ENCODE results near the gene PITRM1.
"Not testable (repeated sequence)": the region's sequence is repeated elsewhere in the genome, so short reads cannot be mapped to it uniquely, and the experiment has no call there.

Gene PITRM1, protein sequence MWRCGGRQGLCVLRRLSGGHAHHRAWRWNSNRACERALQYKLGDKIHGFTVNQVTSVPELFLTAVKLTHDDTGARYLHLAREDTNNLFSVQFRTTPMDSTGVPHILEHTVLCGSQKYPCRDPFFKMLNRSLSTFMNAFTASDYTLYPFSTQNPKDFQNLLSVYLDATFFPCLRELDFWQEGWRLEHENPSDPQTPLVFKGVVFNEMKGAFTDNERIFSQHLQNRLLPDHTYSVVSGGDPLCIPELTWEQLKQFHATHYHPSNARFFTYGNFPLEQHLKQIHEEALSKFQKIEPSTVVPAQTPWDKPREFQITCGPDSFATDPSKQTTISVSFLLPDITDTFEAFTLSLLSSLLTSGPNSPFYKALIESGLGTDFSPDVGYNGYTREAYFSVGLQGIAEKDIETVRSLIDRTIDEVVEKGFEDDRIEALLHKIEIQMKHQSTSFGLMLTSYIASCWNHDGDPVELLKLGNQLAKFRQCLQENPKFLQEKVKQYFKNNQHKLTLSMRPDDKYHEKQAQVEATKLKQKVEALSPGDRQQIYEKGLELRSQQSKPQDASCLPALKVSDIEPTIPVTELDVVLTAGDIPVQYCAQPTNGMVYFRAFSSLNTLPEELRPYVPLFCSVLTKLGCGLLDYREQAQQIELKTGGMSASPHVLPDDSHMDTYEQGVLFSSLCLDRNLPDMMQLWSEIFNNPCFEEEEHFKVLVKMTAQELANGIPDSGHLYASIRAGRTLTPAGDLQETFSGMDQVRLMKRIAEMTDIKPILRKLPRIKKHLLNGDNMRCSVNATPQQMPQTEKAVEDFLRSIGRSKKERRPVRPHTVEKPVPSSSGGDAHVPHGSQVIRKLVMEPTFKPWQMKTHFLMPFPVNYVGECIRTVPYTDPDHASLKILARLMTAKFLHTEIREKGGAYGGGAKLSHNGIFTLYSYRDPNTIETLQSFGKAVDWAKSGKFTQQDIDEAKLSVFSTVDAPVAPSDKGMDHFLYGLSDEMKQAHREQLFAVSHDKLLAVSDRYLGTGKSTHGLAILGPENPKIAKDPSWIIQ

DNA sequence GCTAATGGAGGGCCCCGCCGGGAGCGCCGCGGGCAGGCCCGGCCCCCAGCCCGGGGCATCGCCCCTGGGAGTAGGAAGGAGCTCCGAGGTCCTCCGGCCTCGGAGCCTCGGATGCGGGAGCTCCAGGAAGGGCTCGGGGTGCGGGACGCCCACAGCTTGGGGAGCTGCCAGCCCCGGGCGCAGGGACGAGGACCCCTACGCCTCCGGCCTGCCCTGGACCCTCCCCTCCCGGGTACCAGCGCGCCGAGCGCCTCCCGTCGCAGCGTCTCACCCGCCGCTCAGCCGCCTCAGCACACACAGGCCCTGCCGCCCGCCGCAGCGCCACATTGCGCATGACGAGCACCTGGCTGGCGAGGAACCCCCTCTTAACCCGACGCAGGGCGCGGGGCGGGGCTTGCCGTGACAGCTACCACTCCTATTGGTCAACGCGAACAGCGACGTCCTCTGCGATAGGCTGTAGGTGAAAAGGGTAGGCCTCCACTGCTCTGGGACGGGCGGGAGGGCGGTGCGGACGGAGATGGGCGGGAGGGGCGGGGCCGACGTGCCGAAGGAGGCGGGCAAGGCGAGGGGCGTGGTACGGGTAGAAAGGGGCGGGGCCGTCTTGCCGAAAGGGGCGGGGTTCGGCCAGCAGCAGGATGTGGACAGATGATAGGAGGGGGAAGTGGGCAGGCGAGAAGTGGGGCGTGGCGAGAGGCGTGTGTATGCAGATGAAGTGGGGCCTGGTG, at the start of gene PITRM1:
Gene PITRM1 (minus strand): TSS at position 337 of the 725 bp plus-strand sequence. CDS start 10 bp downstream, at position 327.
- Histone ChIP-seq H3K27ac (ENCODE audit: low read depth, low read length) (peak within 1 kb of the TSS; percentile 65), H3K9me3 (ENCODE audit: low read length) (no peaks in the 10 kb centered on the region), H3K36me3 (ENCODE audit: insufficient read depth, low read length) (peaks cover 22% of the 10 kb centered on the region), H3K4me3 (ENCODE audit: low read depth in 1 of 2, low read length in 2 of 2) (peak within 1 kb of the TSS; percentile 63 to 86), H3K27me3 (ENCODE audit: control insufficient read depth in 1 of 2, insufficient read depth in 2 of 2, low read length in 2 of 2) (no peaks in the 10 kb centered on the region), H3K9ac (ENCODE audit: low read length) (peak within 1 kb of the TSS; percentile 74), H3K4me1 (ENCODE audit: insufficient read depth, low read length) (peaks cover 6% of the 10 kb centered on the region)

DNA sequence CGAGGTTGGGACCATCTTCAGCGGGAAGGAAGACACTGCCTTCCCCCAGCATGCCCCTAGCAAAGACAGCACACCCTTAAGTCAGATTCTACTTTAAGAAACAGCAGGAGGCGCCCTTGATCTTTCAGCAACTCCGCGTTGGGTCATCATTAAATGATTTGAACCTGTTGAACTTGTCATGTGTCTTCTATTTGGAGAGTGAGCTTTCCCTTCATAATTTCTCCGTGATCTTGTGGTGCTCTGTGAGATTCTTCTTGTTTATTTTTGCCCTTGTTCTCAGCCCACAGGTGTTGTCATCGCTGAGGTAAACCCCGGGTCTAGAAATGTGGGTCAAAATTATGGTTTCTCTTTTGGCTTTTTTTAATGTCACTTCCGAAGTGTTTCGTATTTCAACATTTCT, 49.5 kb upstream of the PITRM1 start:
- Histone ChIP-seq H3K9ac (ENCODE audit: low read length) (no peak overlapping the region), H3K36me3 (ENCODE audit: insufficient read depth, low read length) (no peaks in the 10 kb centered on the region), H3K27ac (ENCODE audit: low read depth, low read length) (no peak overlapping the region), H3K4me3 (ENCODE audit: low read depth in 1 of 2, low read length in 2 of 2) (no peak overlapping the region), H3K27me3 (ENCODE audit: control insufficient read depth in 1 of 2, insufficient read depth in 2 of 2, low read length in 2 of 2) (no peaks in the 10 kb centered on the region), H3K9me3 (ENCODE audit: low read length) (no peaks in the 10 kb centered on the region), H3K4me1 (ENCODE audit: insufficient read depth, low read length) (peaks cover 4% of the 10 kb centered on the region)

- not testable (repeated sequence) for H3K27me3 ChIP-seq (ENCODE audit: control insufficient read depth in 1 of 2, insufficient read depth in 2 of 2, low read length in 2 of 2); H3K27ac ChIP-seq (ENCODE audit: low read depth, low read length); H3K9me3 ChIP-seq (ENCODE audit: low read length); H3K36me3 ChIP-seq (ENCODE audit: insufficient read depth, low read length); H3K4me3 ChIP-seq (ENCODE audit: low read depth in 1 of 2, low read length in 2 of 2); H3K4me1 ChIP-seq (ENCODE audit: insufficient read depth, low read length); H3K9ac ChIP-seq (ENCODE audit: low read length)
Observed at GRCh38 chr10:3221601-3222000, 49.0 kb upstream of the PITRM1 start.

GRCh38 chr10:3220853-3221252, 48.3 kb upstream of the PITRM1 start:
- no peaks in the 10 kb centered on the region for H3K36me3 ChIP-seq (ENCODE audit: insufficient read depth, low read length)
- H3K4me1 ChIP-seq (ENCODE audit: insufficient read depth, low read length) = no peaks in the 10 kb centered on the region
- H3K9me3 ChIP-seq (ENCODE audit: low read length) = no peaks in the 10 kb centered on the region
- no peak overlapping the region for H3K4me3 ChIP-seq (ENCODE audit: low read depth in 1 of 2, low read length in 2 of 2)
- H3K27ac ChIP-seq (ENCODE audit: low read depth, low read length) = no peak overlapping the region
- no peak overlapping the region for H3K9ac ChIP-seq (ENCODE audit: low read length)
- H3K27me3 ChIP-seq (ENCODE audit: control insufficient read depth in 1 of 2, insufficient read depth in 2 of 2, low read length in 2 of 2) = no peaks in the 10 kb centered on the region

DNA sequence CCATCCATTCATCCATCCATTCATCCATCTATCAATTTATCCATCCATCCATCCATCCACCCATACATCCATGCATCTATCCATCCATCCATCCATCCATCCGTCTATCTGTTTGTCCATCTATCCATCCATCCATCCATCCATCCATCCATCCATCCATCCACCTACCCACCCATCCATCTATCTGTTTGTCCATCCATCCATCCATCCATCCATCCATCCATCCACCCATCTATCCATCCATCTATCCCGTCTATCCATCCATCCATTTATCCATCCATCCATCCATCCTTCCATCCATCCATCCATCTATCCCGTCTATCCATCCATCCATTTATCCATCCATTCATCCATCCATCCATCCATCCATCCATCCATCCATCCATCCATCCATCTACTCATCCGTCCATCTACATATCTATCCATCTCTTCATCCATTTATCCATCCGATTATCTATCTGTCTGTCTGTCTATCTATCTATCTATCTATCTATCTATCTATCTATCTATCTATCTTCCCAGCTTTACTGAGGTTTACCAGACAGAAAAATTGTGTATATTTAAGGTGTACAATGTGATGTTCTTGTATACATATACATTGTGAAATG, 46.5 kb upstream of the PITRM1 start:
- not testable (repeated sequence) for H3K27me3 ChIP-seq (ENCODE audit: control insufficient read depth in 1 of 2, insufficient read depth in 2 of 2, low read length in 2 of 2); H3K27ac ChIP-seq (ENCODE audit: low read depth, low read length); H3K4me1 ChIP-seq (ENCODE audit: insufficient read depth, low read length); H3K9me3 ChIP-seq (ENCODE audit: low read length); H3K4me3 ChIP-seq (ENCODE audit: low read depth in 1 of 2, low read length in 2 of 2); H3K36me3 ChIP-seq (ENCODE audit: insufficient read depth, low read length); H3K9ac ChIP-seq (ENCODE audit: low read length)

GRCh38 chr10:3217853-3218252, 45.3 kb upstream of the PITRM1 start:
- H3K4me3 ChIP-seq (ENCODE audit: low read depth in 1 of 2, low read length in 2 of 2) = no peak overlapping the region
- H3K9ac ChIP-seq (ENCODE audit: low read length) = no peak overlapping the region
- H3K36me3 ChIP-seq (ENCODE audit: insufficient read depth, low read length) = no peaks in the 10 kb centered on the region
- no peak overlapping the region for H3K27ac ChIP-seq (ENCODE audit: low read depth, low read length)
- H3K9me3 ChIP-seq (ENCODE audit: low read length) = no peaks in the 10 kb centered on the region
- no peaks in the 10 kb centered on the region for H3K27me3 ChIP-seq (ENCODE audit: control insufficient read depth in 1 of 2, insufficient read depth in 2 of 2, low read length in 2 of 2)
- H3K4me1 ChIP-seq (ENCODE audit: insufficient read depth, low read length) = peaks cover 20% of the 10 kb centered on the region

DNA sequence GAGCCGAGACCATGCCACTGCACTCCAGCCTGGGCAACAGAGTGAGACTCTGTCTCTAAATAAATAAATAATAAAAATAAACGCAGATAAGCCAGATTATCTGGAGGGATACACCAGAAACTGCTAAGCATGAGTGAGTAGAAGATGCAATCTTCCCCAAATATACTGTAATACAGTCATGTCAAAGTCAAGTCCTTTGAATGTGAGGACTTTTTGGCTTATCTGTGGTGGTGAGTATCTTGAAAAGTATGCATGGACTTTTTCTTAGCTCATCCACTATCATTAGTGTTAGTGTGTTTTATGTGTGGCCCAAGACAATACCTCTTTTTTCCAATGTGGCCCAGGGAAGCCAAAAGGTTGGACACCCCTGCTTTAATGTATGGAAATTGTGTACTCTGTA, 44.7 kb upstream of the PITRM1 start:
- H3K9ac ChIP-seq (ENCODE audit: low read length) = no peak overlapping the region
- peaks cover 20% of the 10 kb centered on the region for H3K4me1 ChIP-seq (ENCODE audit: insufficient read depth, low read length)
- H3K27me3 ChIP-seq (ENCODE audit: control insufficient read depth in 1 of 2, insufficient read depth in 2 of 2, low read length in 2 of 2) = no peaks in the 10 kb centered on the region

DNA sequence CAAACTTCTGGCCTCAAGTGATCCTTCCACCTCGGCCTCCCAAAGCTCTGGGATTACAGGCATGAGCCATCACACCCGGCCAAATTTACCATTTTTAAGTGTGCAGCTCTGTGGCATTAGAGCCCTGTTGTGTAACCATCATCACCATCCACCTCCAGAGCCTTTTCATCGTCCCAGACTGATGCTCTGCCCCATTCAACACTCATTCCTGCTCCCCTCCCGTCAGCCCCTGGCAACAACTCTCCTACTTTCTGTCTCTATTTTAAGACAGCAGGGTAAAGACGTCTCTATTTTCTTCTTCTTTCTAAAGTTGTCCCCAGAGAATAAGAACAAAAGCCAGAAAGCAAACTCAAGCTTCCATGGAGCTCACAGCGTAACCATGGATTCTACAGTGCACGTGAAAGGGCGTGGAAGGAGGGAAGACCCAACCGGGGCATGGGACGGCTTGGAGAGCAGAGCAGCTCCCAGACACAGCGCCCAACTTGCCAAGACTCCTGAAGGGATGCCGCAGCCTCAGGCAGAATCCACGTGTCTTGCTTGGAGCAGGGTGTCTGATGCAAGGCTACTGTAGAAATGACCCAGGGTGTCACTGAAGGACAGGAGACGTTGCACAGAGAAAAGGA, 42.7 kb upstream of the PITRM1 start:
- no peaks in the 10 kb centered on the region for H3K27me3 ChIP-seq (ENCODE audit: control insufficient read depth in 1 of 2, insufficient read depth in 2 of 2, low read length in 2 of 2)
- no peaks in the 10 kb centered on the region for H3K9me3 ChIP-seq (ENCODE audit: low read length)
- H3K36me3 ChIP-seq (ENCODE audit: insufficient read depth, low read length) = no peaks in the 10 kb centered on the region
- no peak overlapping the region for H3K9ac ChIP-seq (ENCODE audit: low read length)
- peaks cover 20% of the 10 kb centered on the region for H3K4me1 ChIP-seq (ENCODE audit: insufficient read depth, low read length)
- H3K27ac ChIP-seq (ENCODE audit: low read depth, low read length) = no peak overlapping the region
- H3K4me3 ChIP-seq (ENCODE audit: low read depth in 1 of 2, low read length in 2 of 2) = no peak overlapping the region

More for the DNA sequence above, 44.7 kb upstream of the PITRM1 start:
- Histone ChIP-seq H3K36me3 (ENCODE audit: insufficient read depth, low read length) (no peaks in the 10 kb centered on the region), H3K9me3 (ENCODE audit: low read length) (no peaks in the 10 kb centered on the region), H3K4me3 (ENCODE audit: low read depth in 1 of 2, low read length in 2 of 2) (no peak overlapping the region), H3K27ac (ENCODE audit: low read depth, low read length) (no peak overlapping the region)

DNA sequence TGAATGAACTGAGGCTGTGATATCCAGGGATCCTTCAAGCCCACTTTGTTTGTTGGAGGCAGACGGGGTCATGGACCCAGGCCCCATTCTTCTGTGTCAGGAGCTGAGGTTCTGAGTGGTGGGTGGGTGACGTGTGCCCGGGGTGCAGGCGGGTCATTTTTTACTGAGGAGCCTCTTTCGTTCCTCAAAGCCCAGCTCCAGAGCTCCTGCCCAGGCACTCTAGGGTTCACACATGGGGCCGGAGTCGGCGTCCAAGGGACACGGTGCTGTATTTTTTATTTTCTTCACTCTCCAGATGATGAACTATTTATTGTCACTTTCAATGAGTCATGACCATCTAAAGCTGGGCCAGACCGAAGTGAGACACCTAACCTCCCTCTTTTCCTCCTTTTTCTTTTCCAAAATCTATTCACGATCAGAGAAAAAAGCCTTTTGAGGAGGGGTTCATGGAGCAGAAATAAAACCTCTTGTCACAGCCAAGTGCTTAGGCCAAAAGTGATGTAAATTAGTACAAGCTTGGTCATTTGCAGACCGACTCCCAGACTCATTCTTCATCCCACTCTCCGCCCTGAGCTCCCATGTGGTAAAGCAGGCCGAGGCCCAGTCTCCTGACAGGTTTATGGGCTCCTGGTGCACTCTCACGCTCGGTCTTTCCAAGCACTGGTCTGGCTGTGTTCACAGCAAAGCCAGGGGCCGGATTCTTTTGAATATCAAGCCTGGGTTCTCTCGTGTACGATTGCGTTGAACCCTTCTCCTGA, 41.4 kb upstream of the PITRM1 start:
- Histone ChIP-seq H3K4me3 (ENCODE audit: low read depth in 1 of 2, low read length in 2 of 2) (peak overlapping the region in 1 of 2 donors; percentile 33), H3K36me3 (ENCODE audit: insufficient read depth, low read length) (no peaks in the 10 kb centered on the region), H3K4me1 (ENCODE audit: insufficient read depth, low read length) (peaks cover 20% of the 10 kb centered on the region), H3K27me3 (ENCODE audit: control insufficient read depth in 1 of 2, insufficient read depth in 2 of 2, low read length in 2 of 2) (no peaks in the 10 kb centered on the region), H3K27ac (ENCODE audit: low read depth, low read length) (peak overlapping the region; percentile 70), H3K9ac (ENCODE audit: low read length) (peak overlapping the region; percentile 30), H3K9me3 (ENCODE audit: low read length) (no peaks in the 10 kb centered on the region)

GRCh38 chr10:3213208-3213607, 40.6 kb upstream of the PITRM1 start:
- Histone ChIP-seq H3K27ac (ENCODE audit: low read depth, low read length) (no peak overlapping the region), H3K4me1 (ENCODE audit: insufficient read depth, low read length) (peaks cover 20% of the 10 kb centered on the region), H3K36me3 (ENCODE audit: insufficient read depth, low read length) (no peaks in the 10 kb centered on the region), H3K9ac (ENCODE audit: low read length) (no peak overlapping the region), H3K9me3 (ENCODE audit: low read length) (no peaks in the 10 kb centered on the region), H3K27me3 (ENCODE audit: control insufficient read depth in 1 of 2, insufficient read depth in 2 of 2, low read length in 2 of 2) (no peaks in the 10 kb centered on the region), H3K4me3 (ENCODE audit: low read depth in 1 of 2, low read length in 2 of 2) (no peak overlapping the region)

Measured in muscle layer of colon (tissue), 2 donors.